ENCODE results near the gene SH3BGR.

Gene SH3BGR

GRCh38 chr21:39555911-39556590 is 104.3 kb downstream of the SH3BGR start:
- no peak for DNase-seq

GRCh38 chr21:39559511-39559910 is 107.7 kb downstream of the SH3BGR start:
- no peak for DNase-seq

GRCh38 chr21:39561140-39561539 is 109.4 kb downstream of the SH3BGR start:
- DNase-seq, result no peak

GRCh38 chr21:39562791-39563770 is 111.3 kb downstream of the SH3BGR start:
- no peak for DNase-seq

- no peak for DNase-seq
Observed at GRCh38 chr21:39564200-39564599, 112.4 kb downstream of the SH3BGR start.

Measured in cortex of kidney (tissue), 1 donor.